ENCODE measurements around the gene LARGE1. TPM values are rescaled to one million over a fixed set of nuclear protein-coding genes. Genes with fewer than 3 reads are reported as not detected.

Gene LARGE1
- total and polyA plus RNA-seq, 2 of the 8 experiments (the other 6 are each of a cell fraction or from before 2014, with no cell fraction given) = 43.7 to 83.0 TPM

GRCh38 chr22:33917744-33918406 lies 2.4 kb downstream of the LARGE1 start:
- peak; percentile 81 for FAIRE-seq
- TF ChIP-seq SIN3A (conservative IDR thresholded peaks at IDR 0.05 in 1 of 2, IDR thresholded peaks at IDR 0.05 in 1 of 2; ENCODE audit: low read depth in 1 of 2, low read length in 2 of 2) (0 out of 4 replicates have a peak, but pooled peaks of 1 of the 2 experiments have one; percentile 33), KDM5A (IDR thresholded peaks at IDR 0.05; ENCODE audit: low read length) (no peak), RNF2 (IDR thresholded peaks at IDR 0.05; ENCODE audit: borderline replicate concordance, low read depth, low read length, missing control alignments, poor library complexity, severe bottlenecking) (no peak), CBX8 (IDR thresholded peaks at IDR 0.05; ENCODE audit: borderline replicate concordance, low read depth, low read length) (no peak), BACH1 (IDR thresholded peaks at IDR 0.05; ENCODE audit: low read length) (no peak), RAD21 (IDR thresholded peaks at IDR 0.05 in 1 of 2, conservative IDR thresholded peaks at IDR 0.05 in 1 of 2; ENCODE audit: low read depth in 2 of 2, low read length in 2 of 2) (peak; percentile 73 to 78)
- TF ChIP-seq, protein P1, sequence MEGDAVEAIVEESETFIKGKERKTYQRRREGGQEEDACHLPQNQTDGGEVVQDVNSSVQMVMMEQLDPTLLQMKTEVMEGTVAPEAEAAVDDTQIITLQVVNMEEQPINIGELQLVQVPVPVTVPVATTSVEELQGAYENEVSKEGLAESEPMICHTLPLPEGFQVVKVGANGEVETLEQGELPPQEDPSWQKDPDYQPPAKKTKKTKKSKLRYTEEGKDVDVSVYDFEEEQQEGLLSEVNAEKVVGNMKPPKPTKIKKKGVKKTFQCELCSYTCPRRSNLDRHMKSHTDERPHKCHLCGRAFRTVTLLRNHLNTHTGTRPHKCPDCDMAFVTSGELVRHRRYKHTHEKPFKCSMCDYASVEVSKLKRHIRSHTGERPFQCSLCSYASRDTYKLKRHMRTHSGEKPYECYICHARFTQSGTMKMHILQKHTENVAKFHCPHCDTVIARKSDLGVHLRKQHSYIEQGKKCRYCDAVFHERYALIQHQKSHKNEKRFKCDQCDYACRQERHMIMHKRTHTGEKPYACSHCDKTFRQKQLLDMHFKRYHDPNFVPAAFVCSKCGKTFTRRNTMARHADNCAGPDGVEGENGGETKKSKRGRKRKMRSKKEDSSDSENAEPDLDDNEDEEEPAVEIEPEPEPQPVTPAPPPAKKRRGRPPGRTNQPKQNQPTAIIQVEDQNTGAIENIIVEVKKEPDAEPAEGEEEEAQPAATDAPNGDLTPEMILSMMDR (IDR thresholded peaks at IDR 0.05; ENCODE audit: control extremely low read depth in 1 of 3, insufficient read depth in 1 of 3, low read depth in 1 of 3, low read length in 3 of 3) = peak; percentile 45 to 67 (median 52)

More at GRCh38 chr22:33917744-33918406, 2.4 kb downstream of the LARGE1 start:
- Histone ChIP-seq H2BK15ac (ENCODE audit: low read length) (0 out of 2 replicates have a peak overlapping the region, but pooled peaks have one; percentile 0), H3K56ac (replicated peaks; ENCODE audit: insufficient read length, low read depth, low read length) (no peak overlapping the region), H3K9me3 (ENCODE audit: insufficient read depth in 2 of 2, low read depth in 1 of 2, low read length in 1 of 2) (no peaks in the 10 kb centered on the region), H3K4me3 (ENCODE audit: extremely low read depth in 1 of 4, insufficient read depth in 2 of 4, low read depth in 3 of 4, low read length in 4 of 4) (peak overlapping the region; percentile 60 to 93 (median 76)), H3K18ac (ENCODE audit: extremely low read depth, low read length) (no peak overlapping the region; the same call in 1 of the 2 replicates), H3K23ac (ENCODE audit: insufficient read length) (no peak overlapping the region), H3K79me1 (ENCODE audit: low read depth, low read length) (peaks cover 11% of the 10 kb centered on the region), H3K79me2 (ENCODE audit: control insufficient read depth in 1 of 2, insufficient read depth in 2 of 2, low read length in 2 of 2) (peaks cover 45 to 73% of the 10 kb centered on the region in 2 experiments), H3K27me3 (replicated peaks in 1 of 4; ENCODE audit: control insufficient read depth in 3 of 4, extremely low read depth in 1 of 4, insufficient read depth in 3 of 4, low read length in 3 of 4) (no peaks in the 10 kb centered on the region; a peak in 1 of 7 replicates), H3K4me1 (replicated peaks in 1 of 4; ENCODE audit: control insufficient read depth in 3 of 4, insufficient read depth in 4 of 4, low read length in 3 of 4) (peaks cover 7 to 20% (median 16%) of the 10 kb centered on the region in 4 experiments), H2BK120ac (replicated peaks; ENCODE audit: low read depth, low read length) (no peak overlapping the region), H3K9ac (replicated peaks in 1 of 4; ENCODE audit: extremely low read depth in 1 of 4, low read depth in 3 of 4, low read length in 3 of 4) (no peak overlapping the region), H2BK12ac (ENCODE audit: low read depth, low read length) (no peak overlapping the region; the same call in 1 of the 2 replicates), H4K20me1 (replicated peaks in 1 of 2; ENCODE audit: control insufficient read depth in 1 of 2, insufficient read depth in 2 of 2, low read length in 2 of 2) (peaks cover 32 to 39% of the 10 kb centered on the region in 2 experiments), H3K23me2 (ENCODE audit: low read depth, low read length) (peaks cover 26% of the 10 kb centered on the region), H2AK5ac (ENCODE audit: low read depth, low read length) (no peak overlapping the region), H3K4ac (replicated peaks; ENCODE audit: insufficient read length, low read depth, low read length) (no peak overlapping the region), H3K14ac (ENCODE audit: insufficient read length) (no peak overlapping the region), H3K36me3 (ENCODE audit: control insufficient read depth in 2 of 4, insufficient read depth in 4 of 4, low read length in 3 of 4) (no peaks in the 10 kb centered on the region), H2BK5ac (ENCODE audit: low read depth, low read length) (no peak overlapping the region), H2AFZ (ENCODE audit: low read length) (no peak overlapping the region), H4K5ac (ENCODE audit: insufficient read length, low read depth, low read length) (no peak overlapping the region), H3K4me2 (ENCODE audit: insufficient read depth in 1 of 2, low read depth in 2 of 2, low read length in 2 of 2) (peak overlapping the region; percentile 77 to 93), H2BK20ac (ENCODE audit: low read length) (no peak overlapping the region), H3K27ac (ENCODE audit: low read depth, low read length) (no peak overlapping the region), H4K8ac (ENCODE audit: extremely low read depth, insufficient read depth, low read length) (no peak overlapping the region), H4K91ac (replicated peaks; ENCODE audit: insufficient read length, low read length) (no peak overlapping the region)
- ChIA-PET POLR2A (ENCODE audit: partially characterized antibody) (interaction anchor here (0.6 to 1.7 kb wide), 4 partner anchors 9 to 116 kb away, joined by 3 to 7 read pairs (median 3); no protein-coding TSS in a partner anchor), CTCF (ENCODE audit: partially characterized antibody) (interaction anchor here (0.8 to 1.8 kb wide), 6 partner anchors 9 to 165 kb away, joined by 3 to 4 read pairs (median 3); no protein-coding TSS in a partner anchor)
- no peak for DNase-seq (ENCODE audit: low read depth in 1 of 2, low spot score in 2 of 2)
- WGBS, 2 experiments (ENCODE audit: extremely low coverage in 1 of 2, insufficient coverage in 1 of 2, insufficient read length in 1 of 2, insufficient replicate concordance in 2 of 2, low coverage in 1 of 2, low lambda C conversion rate in 2 of 2, missing lambda C conversion rate in 1 of 2) = 27% methylated on average over 10 of the region's 10 CpGs; no CpG with 5 or more reads in 1 of the 2 experiments
